ENCODE results near the gene MACROD2. TPM values are rescaled to one million over a fixed set of nuclear protein-coding genes. Genes with fewer than 3 reads are reported as not detected.

MACROD2 gene
- total and polyA plus RNA-seq, 2 of the 4 experiments (the other 2 are of a cell fraction): not detected

GRCh38 chr20:14431568-14431967 lies 436.3 kb downstream of the MACROD2 start:
- Histone ChIP-seq H3K9ac (ENCODE audit: low read depth, low read length) (no peak overlapping the region), H4K20me1 (ENCODE audit: insufficient read depth, low read length) (no peaks in the 10 kb centered on the region), H3K23ac (ENCODE audit: low read depth, low read length) (no peak overlapping the region), H2BK5ac (ENCODE audit: low read depth, low read length, poor library complexity, severe bottlenecking) (no peak overlapping the region), H2AFZ (replicated peaks; ENCODE audit: low read length, poor library complexity) (no peak overlapping the region), H4K91ac (ENCODE audit: insufficient read depth, low read depth, low read length) (no peak overlapping the region), H3K4me1 (ENCODE audit: control insufficient read depth, insufficient read depth, low read length) (peaks cover 4% of the 10 kb centered on the region; the same call in 1 of the 2 replicates), H3K9me3 (ENCODE audit: control insufficient read depth, insufficient read depth, low read length) (no peaks in the 10 kb centered on the region), H3K27me3 (ENCODE audit: control insufficient read depth, insufficient read depth, low read length) (no peaks in the 10 kb centered on the region), H3K27ac (ENCODE audit: insufficient read depth, low read length) (no peak overlapping the region), H3K4me2 (ENCODE audit: low read depth, low read length) (no peak overlapping the region), H3K9me1 (ENCODE audit: insufficient read depth, low read length) (no peaks in the 10 kb centered on the region), H2AK5ac (ENCODE audit: low read depth, low read length) (no peak overlapping the region), H3K4ac (ENCODE audit: low read depth, low read length) (no peak overlapping the region), H3K56ac (ENCODE audit: extremely low read depth, insufficient read depth, low read length) (no peak overlapping the region), H3K79me1 (ENCODE audit: low read depth in 1 of 2, low read length in 2 of 2) (no peaks in the 10 kb centered on the region), H3K18ac (ENCODE audit: low read depth, low read length) (no peak overlapping the region), H3K4me3 (ENCODE audit: insufficient read depth, low read depth, low read length) (no peak overlapping the region), H2AK9ac (replicated peaks; ENCODE audit: low read depth, low read length, poor library complexity) (no peak overlapping the region), H3K36me3 (ENCODE audit: control insufficient read depth, insufficient read depth, low read length) (no peaks in the 10 kb centered on the region), H4K5ac (ENCODE audit: low read depth, low read length) (no peak overlapping the region), H2BK15ac (ENCODE audit: low read depth, low read length) (no peak overlapping the region; the same call in 2 of the 3 replicates), H2BK20ac (ENCODE audit: low read depth, low read length) (no peak overlapping the region), H4K8ac (ENCODE audit: low read depth in 2 of 2, low read length in 2 of 2) (no peak overlapping the region), H2BK120ac (ENCODE audit: low read depth, low read length) (no peak overlapping the region), H3K14ac (replicated peaks; ENCODE audit: low read depth, low read length) (no peak overlapping the region)
- intact Hi-C loops (cut with micrococcal nuclease) (no loop called here), in situ Hi-C loops (cut with MboI; ENCODE audit: low sequenced_read_pairs) (no loop called here), dilution Hi-C loops (cut with HindIII; ENCODE audit: low sequenced_read_pairs, unreplicated experiment) (no loop called here)
- BruUV-seq (replicated peaks): no TSS peak
- no CpG with 5 or more reads among the region's 2 CpGs for WGBS, 2 experiments (ENCODE audit: extremely low coverage in 2 of 2, insufficient read length in 1 of 2)
- DNase-seq (no peak), ATAC-seq (ENCODE audit: low read depth) (no peak)
- no peak for TF ChIP-seq USF2 (IDR thresholded peaks at IDR 0.05; ENCODE audit: low read depth, low read length)
- TF ChIP-seq POLR2A (IDR thresholded peaks at IDR 0.05; ENCODE audit: low read depth, low read length): no peak
- no peak for TF ChIP-seq RFX5 (IDR thresholded peaks at IDR 0.05; ENCODE audit: low read depth, low read length)
- TF ChIP-seq MAZ (IDR thresholded peaks at IDR 0.05; ENCODE audit: borderline replicate concordance, low read depth, low read length): no peak
- no peak for TF ChIP-seq SMC3 (IDR thresholded peaks at IDR 0.05; ENCODE audit: low read depth, low read length)
- no peak for TF ChIP-seq ELK1 (IDR thresholded peaks at IDR 0.05; ENCODE audit: borderline replicate concordance, low read depth, low read length)
- TF ChIP-seq MAFK (IDR thresholded peaks at IDR 0.05; ENCODE audit: low read depth, low read length): no peak
- no peak for TF ChIP-seq CEBPB (IDR thresholded peaks at IDR 0.05; ENCODE audit: low read depth, low read length)
- TF ChIP-seq NFE2L2 (IDR thresholded peaks at IDR 0.05; ENCODE audit: low read depth, low read length): no peak
- TF ChIP-seq, protein P1, sequence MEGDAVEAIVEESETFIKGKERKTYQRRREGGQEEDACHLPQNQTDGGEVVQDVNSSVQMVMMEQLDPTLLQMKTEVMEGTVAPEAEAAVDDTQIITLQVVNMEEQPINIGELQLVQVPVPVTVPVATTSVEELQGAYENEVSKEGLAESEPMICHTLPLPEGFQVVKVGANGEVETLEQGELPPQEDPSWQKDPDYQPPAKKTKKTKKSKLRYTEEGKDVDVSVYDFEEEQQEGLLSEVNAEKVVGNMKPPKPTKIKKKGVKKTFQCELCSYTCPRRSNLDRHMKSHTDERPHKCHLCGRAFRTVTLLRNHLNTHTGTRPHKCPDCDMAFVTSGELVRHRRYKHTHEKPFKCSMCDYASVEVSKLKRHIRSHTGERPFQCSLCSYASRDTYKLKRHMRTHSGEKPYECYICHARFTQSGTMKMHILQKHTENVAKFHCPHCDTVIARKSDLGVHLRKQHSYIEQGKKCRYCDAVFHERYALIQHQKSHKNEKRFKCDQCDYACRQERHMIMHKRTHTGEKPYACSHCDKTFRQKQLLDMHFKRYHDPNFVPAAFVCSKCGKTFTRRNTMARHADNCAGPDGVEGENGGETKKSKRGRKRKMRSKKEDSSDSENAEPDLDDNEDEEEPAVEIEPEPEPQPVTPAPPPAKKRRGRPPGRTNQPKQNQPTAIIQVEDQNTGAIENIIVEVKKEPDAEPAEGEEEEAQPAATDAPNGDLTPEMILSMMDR (conservative IDR thresholded peaks at IDR 0.05; ENCODE audit: low read depth, low read length): no peak
- no peak for TF ChIP-seq RCOR1 (IDR thresholded peaks at IDR 0.05; ENCODE audit: insufficient replicate concordance, low read length)
- ChIA-PET CTCF (interaction anchor here (0.7 kb wide), 1 partner anchor 419 kb away, joined by 4 read pairs; no protein-coding TSS in a partner anchor), POLR2A (ENCODE audit: unreplicated experiment) (no interaction called here)

All from IMR-90 (cell line).